GM18867 (cell line): ENCODE data around the gene CALHM6.
A peak's percentile ranks its signal among the peaks of the same experiment; 100 is the strongest.

Experiments
- ATAC-seq: cut with Tn5 transposase; IDR thresholded peaks from one replicate; pipeline ENCODE4 v1.9.1; 2021; ENCODE audit warnings: mild to moderate bottlenecking, moderate library complexity; ENCODE audit not compliant: unreplicated experiment

CALHM6 gene

DNA sequence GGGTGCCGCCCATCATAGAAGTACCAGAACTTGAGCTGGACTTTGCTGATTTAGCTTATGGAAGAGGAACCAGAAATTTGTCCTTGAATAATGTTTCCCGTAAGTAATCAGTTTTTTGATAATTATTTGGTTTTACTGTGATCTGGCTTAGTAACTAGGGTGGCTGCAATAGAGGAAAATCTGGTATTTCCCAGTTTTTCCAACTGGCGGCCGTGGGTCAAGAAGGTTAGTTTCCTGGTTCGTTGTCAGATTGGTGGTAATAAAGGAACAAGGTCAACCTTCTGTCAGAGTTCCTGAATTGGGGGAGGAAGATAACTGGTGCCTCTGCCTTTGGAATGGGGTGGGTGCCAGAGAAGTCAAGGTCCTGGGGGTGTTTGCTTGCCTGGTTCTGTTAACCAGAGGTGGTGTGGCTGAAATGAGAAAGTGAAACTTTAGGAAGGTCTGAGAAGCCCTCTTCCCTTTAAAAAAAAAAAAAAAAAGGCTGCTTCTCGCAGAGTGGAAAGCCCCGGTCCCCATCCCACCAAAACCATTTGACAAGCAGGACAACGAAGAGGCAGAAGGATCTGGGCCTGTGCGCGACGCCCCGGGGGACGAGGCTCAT is at the start of gene CALHM6:
Gene CALHM6 (plus strand): TSS at position 45 of the 601 bp plus-strand sequence. CDS start 555 bp downstream, at position 600.
- ATAC-seq: peak; percentile 5

- no peak for ATAC-seq
These were observed 48.9 kb upstream of the CALHM6 start for GRCh38 chr6:116412270-116412669.

- no peak for ATAC-seq
These were observed 47.8 kb upstream of the CALHM6 start for GRCh38 chr6:116413357-116413756.

- ATAC-seq: no peak
These were observed 43.5 kb upstream of the CALHM6 start for GRCh38 chr6:116417661-116418060.

DNA sequence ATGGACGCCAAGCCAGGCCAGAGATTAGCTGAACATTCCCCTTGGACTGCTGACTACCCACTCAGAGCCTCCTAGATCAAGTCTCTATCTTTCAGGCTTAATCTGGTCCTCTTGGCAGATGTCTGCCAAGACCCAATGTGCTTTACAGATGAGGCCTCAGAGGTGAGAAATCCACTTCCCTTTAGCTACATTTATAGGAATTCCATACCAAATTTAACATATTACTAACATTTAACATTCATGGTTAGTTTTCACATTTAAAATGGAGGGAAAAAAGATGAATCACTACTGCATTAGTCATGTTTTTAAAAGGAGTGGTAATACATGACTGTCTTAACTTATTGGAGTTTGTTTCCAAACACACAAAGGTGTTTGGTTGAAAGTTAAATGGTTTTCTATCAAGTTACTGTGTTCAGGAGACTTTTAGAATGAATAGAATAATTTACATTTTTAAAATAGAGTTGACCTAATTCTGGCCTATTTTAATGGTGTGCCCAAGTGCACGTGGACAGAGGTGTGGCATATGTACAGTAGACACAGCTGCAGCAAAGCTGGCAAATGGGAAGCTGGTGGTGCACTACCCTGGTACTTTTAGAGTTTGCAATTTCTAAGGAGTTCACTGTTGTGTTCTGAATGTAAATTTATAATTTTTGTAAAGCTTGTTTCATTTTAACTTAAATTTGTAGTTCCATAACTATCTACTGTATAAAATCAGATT is 41.9 kb upstream of the CALHM6 start:
- no peak for ATAC-seq

- ATAC-seq: no peak
These were observed 40.8 kb upstream of the CALHM6 start for GRCh38 chr6:116420341-116420740.

GRCh38 chr6:116422238-116422637 is 38.9 kb upstream of the CALHM6 start:
- ATAC-seq: no peak

DNA sequence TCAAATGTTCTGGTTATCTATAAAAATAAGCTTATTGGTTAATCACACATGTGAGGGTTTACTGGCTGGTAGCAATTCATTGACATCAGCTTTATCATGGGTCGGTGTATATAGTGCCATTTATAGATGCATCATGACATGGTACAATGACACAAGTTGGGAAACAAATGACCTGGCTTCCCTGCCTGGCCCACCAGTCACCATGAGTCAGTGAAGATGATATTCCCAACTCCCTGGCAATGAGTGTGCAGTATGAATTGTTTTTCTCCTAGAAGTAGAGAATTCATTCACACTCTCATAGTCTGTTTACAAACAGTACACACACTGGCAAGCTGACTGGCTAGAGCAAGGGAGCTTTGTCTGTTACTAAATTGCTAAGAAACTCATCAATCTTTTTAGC is 37.2 kb upstream of the CALHM6 start:
- ATAC-seq: no peak

- ATAC-seq: no peak
These were observed 34.6 kb upstream of the CALHM6 start for GRCh38 chr6:116426551-116426950.

GRCh38 chr6:116429111-116429510 is 32.1 kb upstream of the CALHM6 start:
- no peak for ATAC-seq

DNA sequence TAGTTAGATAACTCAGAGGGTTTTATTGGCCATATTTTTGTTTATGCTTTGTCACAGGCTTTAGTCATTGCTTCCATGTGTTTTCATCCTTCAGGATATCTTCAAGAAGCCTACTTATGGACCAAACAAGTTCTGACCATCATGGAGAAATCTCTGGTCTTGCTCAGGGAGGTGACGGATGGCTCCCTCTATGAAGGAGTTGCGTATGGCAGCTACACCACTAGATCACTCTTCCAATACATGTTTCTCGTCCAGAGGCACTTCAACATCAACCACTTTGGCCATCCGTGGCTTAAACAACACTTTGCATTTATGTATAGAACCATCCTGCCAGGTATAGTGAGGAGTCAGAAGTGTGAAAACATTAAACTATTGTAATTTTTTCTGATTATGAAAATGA is 30.3 kb upstream of the CALHM6 start:
- no peak for ATAC-seq

- ATAC-seq: no peak
These were observed 29.1 kb upstream of the CALHM6 start for GRCh38 chr6:116431964-116432595.

DNA sequence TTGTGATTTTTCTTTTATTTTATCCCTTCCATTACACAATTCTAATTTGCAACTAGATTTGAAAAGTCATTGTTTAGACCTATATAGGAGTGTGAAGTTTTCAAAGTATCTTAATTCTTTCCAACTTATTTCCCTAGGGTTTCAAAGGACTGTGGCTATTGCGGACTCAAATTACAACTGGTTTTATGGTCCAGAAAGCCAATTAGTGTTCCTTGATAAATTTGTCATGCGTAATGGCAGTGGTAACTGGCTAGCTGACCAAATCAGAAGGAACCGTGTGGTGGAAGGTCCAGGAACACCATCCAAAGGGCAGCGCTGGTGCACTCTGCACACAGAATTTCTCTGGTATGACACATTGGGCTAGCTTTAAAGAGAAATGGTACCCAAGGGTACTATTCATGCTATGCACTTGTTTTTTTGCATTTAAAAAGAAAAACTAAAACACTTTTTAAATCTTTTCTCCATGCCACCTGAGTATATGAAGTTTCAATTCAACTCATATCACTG is 27.9 kb upstream of the CALHM6 start:
- no peak for ATAC-seq

DNA sequence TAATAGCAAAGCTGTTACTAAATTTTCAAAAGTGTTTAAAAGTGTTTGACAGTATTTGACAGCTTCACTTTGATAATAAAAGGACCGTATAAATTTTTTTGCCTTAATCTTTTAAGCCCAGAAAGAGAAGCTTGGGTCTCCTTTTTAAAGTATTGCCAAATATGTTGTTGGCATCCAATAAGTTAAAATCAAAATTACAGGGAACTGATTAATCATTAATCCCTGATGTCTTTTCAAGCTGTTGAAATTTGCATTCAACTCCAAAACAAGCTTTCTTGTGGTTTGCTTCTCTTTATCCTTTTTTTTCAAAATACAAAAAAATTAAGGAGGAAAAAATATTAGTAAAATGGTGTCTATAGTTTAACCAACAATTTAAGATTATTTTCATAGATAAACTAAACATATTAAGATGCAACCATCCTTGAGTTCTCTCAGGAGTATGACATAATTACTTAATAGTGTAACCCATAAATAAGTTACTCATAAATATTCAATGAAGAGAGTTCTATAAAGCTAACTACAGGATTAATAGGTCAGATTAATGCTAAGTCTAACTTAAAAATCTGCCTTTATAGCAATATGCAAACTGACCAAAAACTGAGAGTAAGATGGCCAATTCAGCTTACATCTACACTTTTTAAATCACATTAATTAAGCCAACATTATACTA is 27.0 kb upstream of the CALHM6 start:
- ATAC-seq: no peak

- ATAC-seq: no peak
These were observed 24.6 kb upstream of the CALHM6 start for GRCh38 chr6:116436586-116436985.

DNA sequence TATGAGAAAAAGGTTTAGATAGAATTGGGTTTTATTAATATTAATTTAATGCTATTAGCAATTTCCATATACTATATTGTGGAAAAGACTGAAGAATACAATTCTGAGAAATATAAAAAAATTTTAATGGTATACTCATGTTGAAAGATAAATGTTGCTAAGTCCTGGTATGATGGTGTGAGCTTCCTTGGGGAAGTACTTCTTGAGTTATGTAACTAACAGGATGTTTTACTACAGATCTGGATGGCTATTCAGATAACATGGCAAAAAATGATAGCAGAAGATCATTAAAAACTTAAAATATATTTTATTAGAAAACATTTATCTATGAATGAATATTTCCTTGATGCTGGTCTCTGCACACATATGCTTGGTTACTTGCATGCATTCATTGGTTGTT is 23.5 kb upstream of the CALHM6 start:
- ATAC-seq: no peak

- ATAC-seq: no peak
These were observed 22.4 kb upstream of the CALHM6 start for GRCh38 chr6:116438590-116439448.

GRCh38 chr6:116439522-116440051 is 21.6 kb upstream of the CALHM6 start:
- ATAC-seq: no peak

GRCh38 chr6:116443105-116443504 is 18.1 kb upstream of the CALHM6 start:
- ATAC-seq: no peak

GRCh38 chr6:116444092-116444491 is 17.1 kb upstream of the CALHM6 start:
- peak; percentile 76 for ATAC-seq
